ENCODE data around the gene CA11.
"Not testable (repeated sequence)": the region's sequence is repeated elsewhere in the genome, so short reads cannot be mapped to it uniquely, and the experiment has no call there.

- not testable (repeated sequence) for TF ChIP-seq KHSRP (IDR thresholded peaks at IDR 0.05); NFIC (IDR thresholded peaks at IDR 0.05); ADNP (tag; IDR thresholded peaks at IDR 0.05); ZNF146 (CRISPR knock-in tag; IDR thresholded peaks at IDR 0.05; ENCODE audit: unreplicated experiment); GABPA (tag; conservative IDR thresholded peaks at IDR 0.05; ENCODE audit: low read depth); YY1 (IDR thresholded peaks at IDR 0.05; ENCODE audit: borderline replicate concordance in 1 of 3, control insufficient read depth in 1 of 3, extremely low read depth in 1 of 3, insufficient read depth in 3 of 3, insufficient read length in 1 of 3, insufficient replicate concordance in 2 of 3, low read depth in 1 of 3, low read length in 2 of 3)
- TF ChIP-seq, protein P1, sequence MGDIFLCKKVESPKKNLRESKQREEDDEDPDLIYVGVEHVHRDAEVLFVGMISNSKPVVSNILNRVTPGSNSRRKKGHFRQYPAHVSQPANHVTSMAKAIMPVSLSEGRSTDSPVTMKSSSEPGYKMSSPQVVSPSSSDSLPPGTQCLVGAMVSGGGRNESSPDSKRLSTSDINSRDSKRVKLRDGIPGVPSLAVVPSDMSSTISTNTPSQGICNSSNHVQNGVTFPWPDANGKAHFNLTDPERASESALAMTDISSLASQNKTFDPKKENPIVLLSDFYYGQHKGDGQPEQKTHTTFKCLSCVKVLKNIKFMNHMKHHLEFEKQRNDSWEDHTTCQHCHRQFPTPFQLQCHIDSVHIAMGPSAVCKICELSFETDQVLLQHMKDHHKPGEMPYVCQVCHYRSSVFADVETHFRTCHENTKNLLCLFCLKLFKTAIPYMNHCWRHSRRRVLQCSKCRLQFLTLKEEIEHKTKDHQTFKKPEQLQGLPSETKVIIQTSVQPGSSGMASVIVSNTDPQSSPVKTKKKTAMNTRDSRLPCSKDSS (IDR thresholded peaks at IDR 0.05; ENCODE audit: low read depth, partially characterized antibody): not testable (repeated sequence)
- TF ChIP-seq, protein P2, sequence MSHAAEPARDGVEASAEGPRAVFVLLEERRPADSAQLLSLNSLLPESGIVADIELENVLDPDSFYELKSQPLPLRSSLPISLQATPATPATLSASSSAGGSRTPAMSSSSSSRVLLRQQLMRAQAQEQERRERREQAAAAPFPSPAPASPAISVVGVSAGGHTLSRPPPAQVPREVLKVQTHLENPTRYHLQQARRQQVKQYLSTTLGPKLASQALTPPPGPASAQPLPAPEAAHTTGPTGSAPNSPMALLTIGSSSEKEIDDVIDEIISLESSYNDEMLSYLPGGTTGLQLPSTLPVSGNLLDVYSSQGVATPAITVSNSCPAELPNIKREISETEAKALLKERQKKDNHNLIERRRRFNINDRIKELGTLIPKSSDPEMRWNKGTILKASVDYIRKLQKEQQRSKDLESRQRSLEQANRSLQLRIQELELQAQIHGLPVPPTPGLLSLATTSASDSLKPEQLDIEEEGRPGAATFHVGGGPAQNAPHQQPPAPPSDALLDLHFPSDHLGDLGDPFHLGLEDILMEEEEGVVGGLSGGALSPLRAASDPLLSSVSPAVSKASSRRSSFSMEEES (CRISPR knock-in tag; IDR thresholded peaks at IDR 0.05): not testable (repeated sequence)
These were observed 47.6 kb upstream of the CA11 start for GRCh38 chr19:48693629-48694028.

Measured in K562 (cell line).